ENCODE measurements around the gene DVL3.

DVL3 gene

GRCh38 chr3:184164648-184165330 lies 9.6 kb downstream of the DVL3 start:
- Mint-ChIP-seq H3K9me3 (no peaks in the 10 kb centered on the region), H3K27me3 (no peaks in the 10 kb centered on the region), H3K27ac (no peak overlapping the region), H3K4me3 (no peak overlapping the region), H3K4me1 (peaks cover 5% of the 10 kb centered on the region), H3K36me3 (peaks cover 27% of the 10 kb centered on the region)
- no peak for DNase-seq
- CTCF ChIA-PET: interaction anchor here (0.7 kb wide), 1 partner anchor 36 kb away, joined by 3 read pairs; no protein-coding TSS in a partner anchor

DNA sequence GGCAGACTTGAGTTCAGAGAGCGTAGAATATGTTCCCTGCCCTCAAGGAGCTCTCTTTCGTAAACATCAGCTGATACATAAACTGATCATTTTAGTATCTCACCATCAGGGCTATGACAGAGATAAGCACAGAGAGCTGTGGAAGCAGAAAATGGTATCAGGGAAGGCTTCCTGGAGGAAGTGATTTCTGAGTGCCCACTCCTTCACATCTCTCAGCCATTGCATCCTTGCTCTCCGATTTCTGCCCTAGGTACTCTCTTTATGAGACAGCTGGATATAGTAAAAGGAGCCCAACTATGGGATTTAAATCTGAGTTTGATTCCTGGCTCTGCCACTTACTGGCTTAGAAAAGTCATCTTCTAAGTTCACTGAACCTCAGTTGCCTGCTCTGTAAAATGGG lies 10.4 kb downstream of the DVL3 start:
- DNase-seq: no peak
- H3K4me1 Mint-ChIP-seq: no peaks in the 10 kb centered on the region
- CTCF ChIA-PET: no interaction called here
- H3K27me3 Mint-ChIP-seq: no peaks in the 10 kb centered on the region
- H3K9me3 Mint-ChIP-seq: no peaks in the 10 kb centered on the region
- H3K36me3 Mint-ChIP-seq: peaks cover 27% of the 10 kb centered on the region
- no peak overlapping the region for H3K27ac Mint-ChIP-seq
- no peak overlapping the region for H3K4me3 Mint-ChIP-seq

DNA sequence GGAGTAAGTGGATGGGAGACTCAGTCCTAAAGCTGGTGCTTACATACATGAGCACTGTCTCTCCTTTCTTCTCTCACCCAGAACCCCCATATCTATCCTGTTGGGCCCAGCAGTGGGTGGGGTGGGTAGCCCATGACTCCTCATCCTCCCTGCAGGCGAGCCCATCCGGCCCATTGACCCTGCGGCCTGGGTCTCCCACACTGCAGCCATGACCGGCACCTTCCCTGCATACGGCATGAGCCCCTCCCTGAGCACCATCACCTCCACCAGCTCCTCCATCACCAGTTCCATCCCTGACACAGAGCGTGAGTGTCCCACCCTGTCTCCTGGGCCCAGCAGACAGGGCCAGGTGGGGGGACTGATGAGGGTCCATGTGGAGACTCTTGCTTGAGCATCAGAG lies 11.5 kb downstream of the DVL3 start:
- CTCF ChIA-PET: no interaction called here
- DNase-seq: no peak

DNA sequence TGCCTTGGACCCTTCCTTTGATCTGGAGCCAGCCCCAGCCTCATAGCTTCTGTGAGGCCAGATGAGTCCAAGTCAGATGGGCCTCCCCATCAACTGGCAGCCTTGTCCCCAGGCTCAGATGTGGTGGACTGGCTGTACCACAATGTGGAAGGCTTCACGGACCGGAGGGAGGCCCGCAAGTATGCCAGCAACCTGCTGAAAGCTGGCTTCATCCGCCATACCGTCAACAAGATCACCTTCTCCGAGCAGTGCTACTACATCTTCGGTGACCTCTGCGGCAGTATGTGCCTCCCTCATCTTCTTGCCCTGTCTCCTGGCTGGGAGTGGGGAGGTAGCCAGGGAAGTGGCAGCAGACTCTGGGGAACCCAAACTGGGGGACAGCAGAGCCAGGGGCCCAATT lies 12.6 kb downstream of the DVL3 start:
- no peaks in the 10 kb centered on the region for H3K9me3 Mint-ChIP-seq
- DNase-seq: no peak
- H3K27me3 Mint-ChIP-seq: no peaks in the 10 kb centered on the region
- CTCF ChIA-PET: no interaction called here
- no peak overlapping the region for H3K4me3 Mint-ChIP-seq
- no peaks in the 10 kb centered on the region for H3K4me1 Mint-ChIP-seq
- peaks cover 28% of the 10 kb centered on the region for H3K36me3 Mint-ChIP-seq
- H3K27ac Mint-ChIP-seq: no peak overlapping the region

More for the DNA sequence above, 11.5 kb downstream of the DVL3 start:
- Mint-ChIP-seq H3K27me3 (no peaks in the 10 kb centered on the region), H3K4me1 (no peaks in the 10 kb centered on the region), H3K27ac (no peak overlapping the region), H3K36me3 (peaks cover 27% of the 10 kb centered on the region), H3K9me3 (no peaks in the 10 kb centered on the region), H3K4me3 (no peak overlapping the region)

GRCh38 chr3:184168363-184169120 lies 13.4 kb downstream of the DVL3 start:
- Mint-ChIP-seq H3K27ac (no peak overlapping the region), H3K4me3 (no peak overlapping the region), H3K36me3 (peaks cover 26% of the 10 kb centered on the region), H3K9me3 (no peaks in the 10 kb centered on the region), H3K4me1 (peaks cover under 1% of the 10 kb centered on the region), H3K27me3 (no peaks in the 10 kb centered on the region)
- CTCF ChIA-PET: interaction anchor here (1.3 kb wide), 1 partner anchor 9 kb away, joined by 3 read pairs; no protein-coding TSS in a partner anchor
- DNase-seq: no peak

DNA sequence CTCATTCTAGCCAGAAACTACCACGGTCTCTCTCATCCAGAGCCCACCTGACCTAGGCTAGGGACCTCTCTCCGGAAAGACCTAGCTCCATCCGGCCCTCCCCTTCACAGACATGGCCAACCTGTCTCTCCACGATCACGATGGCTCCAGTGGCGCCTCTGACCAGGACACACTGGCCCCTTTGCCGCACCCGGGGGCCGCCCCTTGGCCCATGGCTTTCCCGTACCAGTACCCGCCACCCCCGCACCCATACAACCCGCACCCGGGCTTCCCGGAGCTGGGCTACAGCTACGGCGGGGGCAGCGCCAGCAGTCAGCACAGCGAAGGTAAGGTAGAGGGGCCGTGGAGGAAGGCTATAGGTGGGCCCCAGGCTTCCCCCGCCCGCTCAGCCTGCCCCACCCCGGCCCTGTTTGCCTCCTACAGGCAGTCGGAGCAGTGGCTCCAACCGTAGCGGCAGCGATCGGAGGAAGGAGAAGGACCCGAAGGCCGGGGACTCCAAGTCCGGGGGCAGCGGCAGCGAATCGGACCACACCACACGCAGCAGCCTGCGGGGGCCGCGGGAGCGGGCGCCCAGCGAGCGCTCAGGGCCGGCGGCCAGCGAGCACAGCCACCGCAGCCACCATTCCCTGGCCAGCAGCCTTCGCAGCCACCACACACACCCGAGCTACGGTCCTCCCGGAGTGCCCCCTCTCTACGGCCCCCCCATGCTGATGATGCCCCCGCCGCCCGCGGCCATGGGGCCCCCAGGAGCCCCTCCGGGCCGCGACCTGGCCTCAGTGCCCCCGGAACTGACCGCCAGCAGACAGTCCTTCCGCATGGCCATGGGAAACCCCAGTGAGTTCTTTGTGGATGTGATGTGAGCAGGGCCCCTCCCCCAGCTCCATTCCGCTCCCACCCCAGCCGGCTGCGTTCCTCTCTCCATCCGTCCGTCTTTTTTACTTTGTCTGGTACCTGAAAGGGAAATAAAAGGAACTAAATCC lies 15.0 kb downstream of the DVL3 start:
- H3K27ac Mint-ChIP-seq: no peak overlapping the region
- H3K4me3 Mint-ChIP-seq: no peak overlapping the region
- H3K9me3 Mint-ChIP-seq: no peaks in the 10 kb centered on the region
- no peaks in the 10 kb centered on the region for H3K27me3 Mint-ChIP-seq
- H3K4me1 Mint-ChIP-seq: peaks cover 8% of the 10 kb centered on the region
- H3K36me3 Mint-ChIP-seq: peaks cover 19% of the 10 kb centered on the region
- DNase-seq: no peak
- CTCF ChIA-PET: interaction anchor here (0.5 to 1.3 kb wide), 2 partner anchors 11 to 20 kb away, joined by 3 read pairs; no protein-coding TSS in a partner anchor

DNA sequence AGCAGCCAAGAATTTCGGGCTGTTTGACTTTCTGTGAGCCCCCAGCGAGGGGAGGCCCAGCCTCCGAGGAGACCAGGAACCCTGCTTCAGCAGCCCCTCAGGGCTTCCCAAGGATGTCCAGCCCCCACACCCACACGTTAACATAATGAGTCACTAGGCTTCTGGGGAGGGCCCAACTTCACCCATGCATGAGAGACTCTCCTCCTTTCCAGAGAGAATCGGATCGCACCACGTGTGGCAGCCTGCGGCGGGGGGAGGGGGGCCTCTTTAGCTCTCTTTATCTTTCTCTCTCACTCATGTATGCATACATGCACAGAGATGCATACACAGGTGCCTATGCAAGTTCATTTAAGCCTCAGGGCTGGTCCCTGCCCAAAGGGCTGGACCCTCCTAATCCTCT lies 16.4 kb downstream of the DVL3 start:
- no peak for DNase-seq
- CTCF ChIA-PET: no interaction called here
- peaks cover 22% of the 10 kb centered on the region for H3K4me1 Mint-ChIP-seq
- H3K9me3 Mint-ChIP-seq: no peaks in the 10 kb centered on the region
- no peak overlapping the region for H3K4me3 Mint-ChIP-seq
- no peaks in the 10 kb centered on the region for H3K27me3 Mint-ChIP-seq
- H3K27ac Mint-ChIP-seq: no peak overlapping the region
- H3K36me3 Mint-ChIP-seq: peaks cover 19% of the 10 kb centered on the region

GRCh38 chr3:184172681-184173373 lies 17.6 kb downstream of the DVL3 start:
- Mint-ChIP-seq H3K27me3 (no peaks in the 10 kb centered on the region), H3K27ac (no peak overlapping the region), H3K4me1 (peaks cover 25% of the 10 kb centered on the region), H3K9me3 (no peaks in the 10 kb centered on the region), H3K36me3 (peaks cover 18% of the 10 kb centered on the region), H3K4me3 (no peak overlapping the region)
- CTCF ChIA-PET: interaction anchor here (0.6 to 1.5 kb wide), 2 partner anchors 21 to 55 kb away, joined by 3 read pairs; no protein-coding TSS in a partner anchor
- no peak for DNase-seq

DNA sequence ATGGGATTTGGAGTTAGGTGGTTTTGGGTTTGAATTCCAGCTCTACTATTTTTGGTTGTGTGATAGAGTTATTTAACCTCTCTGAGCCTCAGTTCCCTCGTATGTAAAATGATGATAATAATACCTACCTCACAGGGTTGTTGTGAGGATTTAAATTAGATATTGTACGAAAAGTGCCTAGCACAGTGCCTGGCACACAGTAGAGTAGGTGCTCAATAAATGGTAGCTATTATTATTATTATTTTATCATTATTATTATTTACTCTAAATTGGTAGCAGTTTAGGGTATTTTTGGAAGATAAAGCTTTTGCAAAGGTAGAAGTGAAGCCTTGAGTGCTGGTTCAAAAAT lies 18.2 kb downstream of the DVL3 start:
- Mint-ChIP-seq H3K36me3 (peaks cover 23% of the 10 kb centered on the region), H3K9me3 (no peaks in the 10 kb centered on the region), H3K4me3 (no peak overlapping the region), H3K4me1 (peaks cover 30% of the 10 kb centered on the region), H3K27me3 (no peaks in the 10 kb centered on the region), H3K27ac (no peak overlapping the region)
- DNase-seq: no peak
- CTCF ChIA-PET: interaction anchor here (1.5 kb wide), 1 partner anchor 54 kb away, joined by 3 read pairs; no protein-coding TSS in a partner anchor

GRCh38 chr3:184174284-184174645 lies 19.1 kb downstream of the DVL3 start:
- H3K36me3 Mint-ChIP-seq: peaks cover 30% of the 10 kb centered on the region
- CTCF ChIA-PET: interaction anchor here (1.0 to 1.5 kb wide), 2 partner anchors 53 to 115 kb away, joined by 3 read pairs; no protein-coding TSS in a partner anchor
- peak overlapping the region; percentile 91 for H3K4me3 Mint-ChIP-seq
- peak overlapping the region; percentile 85 for H3K27ac Mint-ChIP-seq
- no peaks in the 10 kb centered on the region for H3K9me3 Mint-ChIP-seq
- no peak for DNase-seq
- H3K4me1 Mint-ChIP-seq: peaks cover 30% of the 10 kb centered on the region
- H3K27me3 Mint-ChIP-seq: no peaks in the 10 kb centered on the region

- CTCF ChIA-PET: interaction anchor here (1.0 kb wide), 1 partner anchor 115 kb away, joined by 3 read pairs; no protein-coding TSS in a partner anchor
- Mint-ChIP-seq H3K27me3 (no peaks in the 10 kb centered on the region), H3K36me3 (peaks cover 32% of the 10 kb centered on the region), H3K27ac (peak within 1 kb of the TSS; percentile 85), H3K4me3 (peak within 1 kb of the TSS; percentile 91), H3K4me1 (peaks cover 30% of the 10 kb centered on the region), H3K9me3 (no peaks in the 10 kb centered on the region)
- DNase-seq: peak; percentile 98
These were observed 19.7 kb downstream of the DVL3 start, which contains the start of gene AP2M1 for GRCh38 chr3:184174646-184175492. AP2M1 (plus strand) TSS chr3:184174855; CDS start chr3:184176994, 2,139 bp downstream.

- Mint-ChIP-seq H3K9me3 (no peaks in the 10 kb centered on the region), H3K27me3 (no peaks in the 10 kb centered on the region), H3K27ac (peak overlapping the region; percentile 85), H3K36me3 (peaks cover 39% of the 10 kb centered on the region), H3K4me3 (peak overlapping the region; percentile 91), H3K4me1 (peaks cover 30% of the 10 kb centered on the region)
- CTCF ChIA-PET: no interaction called here
- DNase-seq: no peak
These were observed 20.3 kb downstream of the DVL3 start for GRCh38 chr3:184175506-184175905.

GRCh38 chr3:184175981-184176376 lies 20.8 kb downstream of the DVL3 start:
- Mint-ChIP-seq H3K27me3 (no peaks in the 10 kb centered on the region), H3K36me3 (peaks cover 42% of the 10 kb centered on the region), H3K4me1 (peaks cover 30% of the 10 kb centered on the region), H3K9me3 (no peaks in the 10 kb centered on the region), H3K4me3 (peak overlapping the region; percentile 91), H3K27ac (peak overlapping the region; percentile 85)
- CTCF ChIA-PET: no interaction called here
- DNase-seq: no peak

Measured in activated naive CD4-positive, alpha-beta T cell treated with anti-CD3 and anti-CD28 coated beads, Interleukin-2, amount 10 ng/mL, durations not matched to agents 7 days and 5 days (primary cell).